Gastrocnemius medialis (tissue), 4 donors: Measurements from ENCODE around the gene CDAN1. TPM values are rescaled to one million over a fixed set of nuclear protein-coding genes. Genes with fewer than 3 reads are reported as not detected.

ENCODE experiments used
- ATAC-seq, 2 donors: fragments of 150-250 bp; one replicate each; pipeline ENCODE4 v1.9.1; 2016
- DNase-seq, 2 donors: peaks; one replicate each; pipeline ENCODE4 v3.0.0-alpha.2; 2019
- H3K27ac ChIP-seq, 4 donors: fragments of 200-600 bp; sonication (generic); 1 replicate in 1 of 4; 2 replicates in 3 of 4; pipeline ENCODE4 v1.5.1; 2016 to 2018; ENCODE audit warnings: mild to moderate bottlenecking in 2 of 4, moderate library complexity in 1 of 4
- H3K27me3 ChIP-seq, 3 donors: fragments of 200-600 bp; sonication (generic) in 2 of 3; 1 replicate in 1 of 3; 2 replicates in 2 of 3; pipeline versions ENCODE4 v1.5.1 to v1.6.0; 2016 to 2019; ENCODE audit warnings: mild to moderate bottlenecking in 1 of 3, moderate library complexity in 1 of 3
- H3K36me3 ChIP-seq, 2 donors: fragments of 200-600 bp; sonication (generic) in 1 of 2; one replicate each; pipeline ENCODE4 v1.5.1; 2017 to 2018
- H3K4me1 ChIP-seq, 2 donors: fragments of 200-600 bp; sonication (generic) in 1 of 2; one replicate each; pipeline ENCODE4 v1.5.1; 2016 to 2017; ENCODE audit warnings: mild to moderate bottlenecking in 2 of 2
- H3K4me3 ChIP-seq, 4 donors: fragments of 200-600 bp; sonication (generic) in 3 of 4; 1 replicate in 1 of 4; 2 replicates in 3 of 4; pipeline ENCODE4 v1.5.1; 2016 to 2019; ENCODE audit warnings: mild to moderate bottlenecking in 2 of 4
- H3K9me3 ChIP-seq, 3 donors: fragments of 200-600 bp; sonication (generic) in 2 of 3; 1 replicate in 1 of 3; 2 replicates in 2 of 3; pipeline ENCODE4 v1.5.1; 2016 to 2019
- POLR2A ChIP-seq, 2 donors: fragments of 450-650 bp; IDR thresholded peaks; one replicate each; pipeline ENCODE4 v1.6.1; 2017; ENCODE audit warnings: antibody characterized with exemption in 2 of 2, mild to moderate bottlenecking in 2 of 2, moderate library complexity in 2 of 2
- in situ Hi-C, 4 donors: fragments of 200-750 bp; cut with MboI; loops; one replicate each; pipeline versions ENCODE4 v1.15.0 to v1.8.0; 2017; ENCODE audit warnings: low sequenced_read_pairs in 4 of 4
- intact Hi-C: fragments of 100-400 bp; cut with DNase I; formaldehyde crosslinking; loops from one replicate; pipeline ENCODE4 v1.15.1; 2023; ENCODE audit warnings: low total_unique reads
- total RNA-seq, 4 donors: library from RNA; depleted of rRNA; stranded (reverse); fragments of >200 nt; gene quantifications; one replicate each; pipeline versions ENCODE4 v1.1.0 to v1.2.3, GENCODE V29; 2016
- TF ChIP-seq, protein P1 (sequence below), 5 experiments: fragments of 450-650 bp in 3 of 5; fragments of 200-600 bp in 2 of 5; sonication (generic) in 2 of 5; IDR thresholded peaks in 4 of 5; conservative IDR thresholded peaks in 1 of 5; 1 replicate in 4 of 5; 2 replicates in 1 of 5; pipeline ENCODE4 v1.5.1; 2016 to 2019; ENCODE audit warnings: antibody characterized with exemption in 5 of 5, mild to moderate bottlenecking in 3 of 5, moderate library complexity in 3 of 5

The CDAN1 gene
- total RNA-seq, 4 donors from 2014 or later, result 4.2 to 5.9 (median 5.1) TPM

DNA sequence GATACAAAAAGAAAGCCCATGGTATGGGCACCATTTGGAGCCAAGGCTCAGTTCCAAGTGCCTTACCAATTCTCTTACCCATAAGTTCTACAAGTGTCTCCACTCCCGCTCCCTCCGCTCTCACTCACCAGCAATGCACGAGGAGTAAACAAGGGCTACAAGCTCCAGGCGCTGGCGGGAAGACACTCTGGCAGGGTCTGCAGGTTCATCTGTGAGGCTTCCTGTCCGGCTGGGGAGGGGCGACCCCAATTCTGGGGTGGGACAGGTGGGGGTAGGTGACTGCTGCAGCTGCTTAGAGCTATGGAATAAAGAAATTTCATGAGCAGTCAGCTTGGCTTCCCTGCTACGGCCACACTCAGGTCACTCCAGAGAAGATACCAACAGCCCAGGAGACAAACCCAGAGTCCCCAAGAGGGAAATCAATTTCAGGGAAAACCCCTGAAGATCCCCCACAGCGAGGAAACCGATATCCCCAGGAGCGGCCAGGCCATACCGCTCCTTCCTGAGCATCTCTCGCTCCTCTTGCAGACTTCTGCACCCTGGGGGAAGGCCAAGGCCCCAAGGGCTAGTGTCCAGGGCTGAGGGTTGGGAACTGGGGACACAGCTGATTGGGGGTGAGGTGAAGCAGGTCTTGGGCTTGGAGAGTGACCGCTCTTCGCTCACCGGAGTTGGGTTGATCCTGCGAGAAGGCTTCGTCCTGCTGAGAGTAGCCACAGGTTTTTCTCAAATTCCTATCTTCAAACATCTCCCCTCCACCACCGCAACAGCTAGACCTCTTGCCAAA lies 1.4 kb downstream of the CDAN1 start:
- ATAC-seq (no peak), DNase-seq (no peak)
- no peak overlapping the region for H3K27ac ChIP-seq
- peaks cover 11 to 15% of the 10 kb centered on the region in 2 donors for H3K4me1 ChIP-seq
- intact Hi-C loops (loop anchor here (2.0 kb wide), 1 partner anchor 185 kb away; the partner anchor contains the start of gene TTBK2), in situ Hi-C loops (no loop called here)
- H3K4me3 ChIP-seq, result peak overlapping the region; percentile 61 to 90 (median 72)
- H3K27me3 ChIP-seq, result no peaks in the 10 kb centered on the region
- H3K36me3 ChIP-seq, result peaks cover 0 to 48% of the 10 kb centered on the region in 2 donors
- H3K9me3 ChIP-seq, result no peaks in the 10 kb centered on the region
- TF ChIP-seq, protein P1, sequence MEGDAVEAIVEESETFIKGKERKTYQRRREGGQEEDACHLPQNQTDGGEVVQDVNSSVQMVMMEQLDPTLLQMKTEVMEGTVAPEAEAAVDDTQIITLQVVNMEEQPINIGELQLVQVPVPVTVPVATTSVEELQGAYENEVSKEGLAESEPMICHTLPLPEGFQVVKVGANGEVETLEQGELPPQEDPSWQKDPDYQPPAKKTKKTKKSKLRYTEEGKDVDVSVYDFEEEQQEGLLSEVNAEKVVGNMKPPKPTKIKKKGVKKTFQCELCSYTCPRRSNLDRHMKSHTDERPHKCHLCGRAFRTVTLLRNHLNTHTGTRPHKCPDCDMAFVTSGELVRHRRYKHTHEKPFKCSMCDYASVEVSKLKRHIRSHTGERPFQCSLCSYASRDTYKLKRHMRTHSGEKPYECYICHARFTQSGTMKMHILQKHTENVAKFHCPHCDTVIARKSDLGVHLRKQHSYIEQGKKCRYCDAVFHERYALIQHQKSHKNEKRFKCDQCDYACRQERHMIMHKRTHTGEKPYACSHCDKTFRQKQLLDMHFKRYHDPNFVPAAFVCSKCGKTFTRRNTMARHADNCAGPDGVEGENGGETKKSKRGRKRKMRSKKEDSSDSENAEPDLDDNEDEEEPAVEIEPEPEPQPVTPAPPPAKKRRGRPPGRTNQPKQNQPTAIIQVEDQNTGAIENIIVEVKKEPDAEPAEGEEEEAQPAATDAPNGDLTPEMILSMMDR (IDR thresholded peaks at IDR 0.05 in 4 of 5, conservative IDR thresholded peaks at IDR 0.05 in 1 of 5), result no peak
- no peak for TF ChIP-seq POLR2A (IDR thresholded peaks at IDR 0.05)

DNA sequence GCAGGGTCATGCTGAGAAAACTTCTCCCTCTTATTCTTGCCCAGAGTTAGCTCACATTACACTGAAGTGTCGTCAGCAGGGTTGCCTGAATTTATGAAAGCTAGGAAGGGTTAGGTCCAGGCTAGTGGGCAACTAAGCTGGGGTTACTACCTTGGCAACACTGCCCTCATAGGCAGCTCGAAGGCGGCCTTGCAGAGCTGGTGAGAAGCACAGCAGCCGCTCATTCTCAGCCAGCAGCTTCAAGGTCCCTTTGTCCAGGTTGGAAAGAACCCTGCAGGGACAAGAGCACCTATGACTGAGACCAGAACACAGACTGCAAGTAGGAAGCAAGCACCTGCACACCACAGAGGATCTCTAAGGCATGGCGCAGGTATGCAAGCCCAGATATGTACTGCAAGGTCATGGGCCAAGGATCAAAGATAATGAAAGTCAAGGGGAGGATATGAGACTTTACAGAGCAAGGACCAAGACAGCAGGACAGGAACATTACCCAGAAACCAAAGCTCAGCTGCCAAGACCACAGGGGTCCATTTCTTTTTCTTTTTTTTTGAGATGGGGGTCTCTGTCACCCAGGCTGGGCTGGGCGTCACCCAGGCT lies 2.8 kb downstream of the CDAN1 start:
- intact Hi-C loops, result no loop called here
- in situ Hi-C loops, result no loop called here
- no peak for DNase-seq

DNA sequence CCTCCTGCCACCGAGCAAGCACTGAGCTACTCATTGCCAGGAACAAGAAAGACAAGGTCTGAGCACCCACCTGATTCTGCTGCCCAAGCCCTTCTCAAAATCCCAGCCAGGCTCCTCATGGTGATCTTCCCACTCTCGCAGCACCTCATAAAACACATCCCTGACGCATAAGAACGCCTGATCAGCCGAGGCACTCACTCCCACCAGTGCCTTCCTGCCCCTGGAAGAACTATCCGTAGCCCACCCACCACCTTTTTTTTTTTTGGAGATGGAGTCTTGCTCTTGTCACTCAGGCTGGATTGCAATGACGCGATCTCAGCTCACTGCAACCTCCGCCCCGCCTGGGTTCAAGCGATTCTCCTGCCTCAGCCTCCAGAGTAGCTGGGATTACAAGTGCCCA lies 3.9 kb downstream of the CDAN1 start:
- in situ Hi-C loops, result no loop called here
- Histone ChIP-seq H3K4me1 (peaks cover 11 to 15% of the 10 kb centered on the region in 2 donors), H3K27me3 (no peaks in the 10 kb centered on the region), H3K36me3 (peaks cover 0 to 74% of the 10 kb centered on the region in 2 donors), H3K4me3 (no peak overlapping the region), H3K9me3 (no peaks in the 10 kb centered on the region), H3K27ac (no peak overlapping the region)
- intact Hi-C loops, result no loop called here
- TF ChIP-seq, protein P1 (IDR thresholded peaks at IDR 0.05 in 4 of 5, conservative IDR thresholded peaks at IDR 0.05 in 1 of 5), result no peak
- no peak for TF ChIP-seq POLR2A (IDR thresholded peaks at IDR 0.05)
- no peak for ATAC-seq
- no peak for DNase-seq

More for the DNA sequence above, 2.8 kb downstream of the CDAN1 start:
- TF ChIP-seq, protein P1 (IDR thresholded peaks at IDR 0.05 in 4 of 5, conservative IDR thresholded peaks at IDR 0.05 in 1 of 5), result no peak
- no peak for TF ChIP-seq POLR2A (IDR thresholded peaks at IDR 0.05)
- no peak for ATAC-seq
- H3K9me3 ChIP-seq, result no peaks in the 10 kb centered on the region
- H3K36me3 ChIP-seq, result peaks cover 0 to 62% of the 10 kb centered on the region in 2 donors
- no peak overlapping the region for H3K4me3 ChIP-seq
- H3K4me1 ChIP-seq, result peaks cover 11 to 15% of the 10 kb centered on the region in 2 donors
- no peaks in the 10 kb centered on the region for H3K27me3 ChIP-seq
- no peak overlapping the region for H3K27ac ChIP-seq

DNA sequence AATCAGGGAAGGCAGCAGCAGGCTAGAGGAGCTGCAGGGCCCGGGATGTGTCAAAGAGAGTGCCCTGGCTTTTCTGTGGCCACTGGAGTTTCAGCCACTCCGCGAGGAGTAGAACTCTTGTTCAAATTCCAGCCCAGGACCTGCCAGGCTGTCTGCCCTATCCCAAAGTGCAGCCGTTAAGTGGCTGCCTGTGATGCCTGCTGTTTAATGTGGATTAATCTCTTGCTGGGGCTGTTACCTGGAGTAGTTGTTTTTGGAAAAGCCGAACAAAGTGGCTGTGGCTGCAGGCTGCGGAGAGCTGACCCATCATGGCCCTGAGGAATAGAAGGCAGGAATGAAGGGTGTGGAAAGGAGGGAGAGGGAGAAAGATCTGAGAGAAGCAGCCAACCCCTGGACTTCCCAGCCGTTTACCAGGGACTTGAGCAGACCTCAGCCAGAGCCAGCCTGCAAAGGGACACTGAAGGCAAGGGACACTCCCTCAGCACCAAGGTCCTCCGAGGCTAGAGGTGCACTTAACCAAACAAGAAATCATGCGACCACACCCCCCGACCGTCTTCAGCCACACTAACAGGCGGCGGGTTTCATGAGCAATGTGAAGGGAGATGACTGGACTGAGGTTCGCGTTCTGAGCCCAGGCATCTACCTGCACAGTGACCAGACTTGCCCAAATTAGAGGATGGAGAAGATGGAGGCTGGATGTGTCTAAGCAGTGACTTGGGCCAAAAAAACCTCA lies 4.7 kb downstream of the CDAN1 start:
- Histone ChIP-seq H3K9me3 (no peaks in the 10 kb centered on the region), H3K27ac (no peak overlapping the region), H3K27me3 (no peaks in the 10 kb centered on the region), H3K4me1 (peaks cover 6 to 11% of the 10 kb centered on the region in 2 donors), H3K36me3 (peaks cover 0 to 81% of the 10 kb centered on the region in 2 donors), H3K4me3 (no peak overlapping the region)
- DNase-seq, result no peak
- no peak for ATAC-seq
- intact Hi-C loops (no loop called here), in situ Hi-C loops (no loop called here)
- TF ChIP-seq, protein P1 (IDR thresholded peaks at IDR 0.05 in 4 of 5, conservative IDR thresholded peaks at IDR 0.05 in 1 of 5), result no peak
- TF ChIP-seq POLR2A (IDR thresholded peaks at IDR 0.05), result no peak
